GM12878 (cell line): ENCODE data around the gene FAM222A. TPM values are rescaled to one million over a fixed set of nuclear protein-coding genes. Genes with fewer than 3 reads are reported as not detected.

ENCODE experiments used
- ATAC-seq: fragments of 200-7000 bp; cut with Tn5 transposase; 3 replicates; pipeline ENCODE4 v1.9.1; 2020; ENCODE audit warnings: mild to moderate bottlenecking, moderate library complexity
- BruUV-seq: library from RNA; stranded (reverse); fragments of 400-500 nt; replicated peaks from 2 replicates; lab custom pipeline; 2021; lab: Mats Ljungman, UMichigan
- CTCF ChIA-PET: fragments of 300-600 bp; sonication (Branson Sonifier 250); formaldehyde crosslinking; extraction: SDS; loops from one replicate; lab custom pipeline; 2021; ENCODE audit warnings: inconsistent platforms; lab: Yijun Ruan, JAX
- POLR2A ChIA-PET: fragments of 350-600 bp; formaldehyde crosslinking; extraction: SDS; loops from one replicate; lab custom pipeline; 2021; ENCODE audit warnings: inconsistent platforms; lab: Charles Lee
- RAD21 ChIA-PET: fragments of 300-600 bp; sonication (Branson Sonifier 250); formaldehyde crosslinking; loops from one replicate; lab custom pipeline; 2023; ENCODE audit warnings: antibody characterized with exemption; ENCODE audit not compliant: unreplicated experiment; lab: Charles Lee
- SMC1A ChIA-PET: fragments of 300-600 bp; sonication (Branson Sonifier 250); formaldehyde crosslinking; loops from one replicate; lab custom pipeline; 2023; ENCODE audit not compliant: unreplicated experiment, uncharacterized antibody; lab: Charles Lee
- DNase-seq: peaks from one replicate; pipeline ENCODE4 v3.0.0-alpha.2; 2011; ENCODE audit warnings: low read depth, low spot score
- FAIRE-seq: peaks from 3 replicates; lab custom pipeline; 2011; peaks lifted over from hg19 to GRCh38; lab: Jason Lieb, UNC
- H2AFZ ChIP-seq: 2 replicates; pipeline ENCODE4 v1.6.0; 2011; ENCODE audit warnings: low read depth, low read length, control low read depth; ENCODE audit not compliant: control insufficient read depth
- H3K27ac ChIP-seq: 2 replicates; pipeline ENCODE4 v1.5.1; 2011; ENCODE audit warnings: control low read depth; ENCODE audit not compliant: control insufficient read depth, insufficient read depth
- H3K27me3 ChIP-seq, 2 experiments: replicated peaks in 1 of 2; 2 replicates each; pipeline versions ENCODE4 v1.6.0 to v1.6.1; 2011; ENCODE audit warnings: low read length in 1 of 2; ENCODE audit not compliant: control insufficient read depth in 2 of 2, insufficient read depth in 2 of 2
- H3K36me3 ChIP-seq, 2 experiments: 2 replicates each; pipeline ENCODE4 v1.5.1; 2011; ENCODE audit warnings: low read length in 1 of 2; ENCODE audit not compliant: control insufficient read depth in 2 of 2, insufficient read depth in 2 of 2
- H3K4me1 ChIP-seq: 2 replicates; pipeline ENCODE4 v1.6.1; 2011; ENCODE audit warnings: mild to moderate bottlenecking, low read length, moderate library complexity, mixed read lengths; ENCODE audit not compliant: control insufficient read depth, insufficient read depth
- H3K4me2 ChIP-seq: 2 replicates; pipeline ENCODE4 v1.6.0; 2011; ENCODE audit warnings: control low read depth; ENCODE audit not compliant: control insufficient read depth, insufficient read depth
- H3K4me3 ChIP-seq: fragments of 200-600 bp; sonication (generic); 2 replicates; pipeline ENCODE4 v1.5.1; 2016
- H3K79me2 ChIP-seq: 2 replicates; pipeline ENCODE4 v1.6.0; 2011; ENCODE audit warnings: low read length; ENCODE audit not compliant: control insufficient read depth, insufficient read depth
- H3K9ac ChIP-seq: 2 replicates; pipeline ENCODE4 v1.8.0; 2011; ENCODE audit warnings: low read length, control low read depth, mixed read lengths; ENCODE audit not compliant: control insufficient read depth, insufficient read depth
- H3K9me3 ChIP-seq: replicated peaks from 3 replicates; pipeline ENCODE4 v1.5.1; 2011; ENCODE audit warnings: mild to moderate bottlenecking, low read length; ENCODE audit not compliant: control insufficient read depth, insufficient read depth
- H4K20me1 ChIP-seq: 2 replicates; pipeline ENCODE4 v1.6.0; 2011; ENCODE audit not compliant: control insufficient read depth, insufficient read depth
- CHD4 ChIP-seq: fragments of 200-600 bp; sonication (generic); IDR thresholded peaks from 2 replicates; pipeline ENCODE4 v1.6.1; 2016; ENCODE audit warnings: mild to moderate bottlenecking
- FOXK2 ChIP-seq: fragments of 450-650 bp; IDR thresholded peaks from 2 replicates; pipeline ENCODE4 v1.6.1; 2017; ENCODE audit warnings: mild to moderate bottlenecking, moderate library complexity
- IKZF2 ChIP-seq, 2 experiments: fragments of 450-650 bp; IDR thresholded peaks; 2 replicates each; pipeline ENCODE4 v1.6.1; 2017; ENCODE audit warnings: mild to moderate bottlenecking in 2 of 2, moderate library complexity in 2 of 2
- WGBS: methylation state at CpG from one replicate; pipeline ENCODE4 v1.1.6; 2016; ENCODE audit warnings: low lambda C conversion rate; ENCODE audit not compliant: insufficient replicate concordance, insufficient coverage; ENCODE audit errors: missing lambda C conversion rate; 5-methylcytosine and 5-hydroxymethylcytosine counted together
- in situ Hi-C: fragments of 300-500 bp; cut with MboI; formaldehyde crosslinking; loops from 9 replicates; pipeline ENCODE4 v1.14.3; 2018; ENCODE audit warnings: mixed read lengths
- intact Hi-C: fragments of 100-400 bp; cut with micrococcal nuclease; formaldehyde crosslinking; loops from one replicate; pipeline ENCODE4 v1.14.2; 2022; ENCODE audit not compliant: unreplicated experiment
- polyA plus RNA-seq, 11 experiments: library from polyadenylated mRNA; depleted of rRNA in 4 of 11; unstranded in 6 of 11; stranded (reverse) in 5 of 11; fragments of >200 nt; fragmentation: Nextera tagmentation in 4 of 11; fragmentation: Illumina TruSeq in 1 of 11; extraction: Ambion mirVana in 4 of 11; extraction: Trizol in 1 of 11; gene quantifications; 1 replicate in 1 of 11; 2 replicates in 10 of 11; pipeline versions ENCODE4 v1.2.1 to v1.2.3, GENCODE V29; 2011 to 2016; ENCODE audit warnings: inconsistent platforms in 2 of 11, missing spikeins in 2 of 11, low read depth in 1 of 11
- total RNA-seq, 4 experiments: library from RNA; depleted of rRNA in 3 of 4; stranded (reverse); fragments of >200 nt in 3 of 4; fragmentation: Illumina TruSeq in 1 of 4; extraction: Trizol in 1 of 4; gene quantifications; 2 replicates each; pipeline versions ENCODE4 v1.2.1 to v1.2.3, GENCODE V29; 2013 to 2021
- TF ChIP-seq, protein P1 (sequence below): fragments of 450-650 bp; IDR thresholded peaks from 2 replicates; pipeline ENCODE4 v1.6.1; 2017; ENCODE audit warnings: mild to moderate bottlenecking, moderate library complexity

FAM222A gene
- total and polyA plus RNA-seq, 10 of the 15 experiments (the other 5 are each of a cell fraction or from before 2014, with no cell fraction given) = 0.04 to 0.49 (median 0.14) TPM; not detected in 3

DNA sequence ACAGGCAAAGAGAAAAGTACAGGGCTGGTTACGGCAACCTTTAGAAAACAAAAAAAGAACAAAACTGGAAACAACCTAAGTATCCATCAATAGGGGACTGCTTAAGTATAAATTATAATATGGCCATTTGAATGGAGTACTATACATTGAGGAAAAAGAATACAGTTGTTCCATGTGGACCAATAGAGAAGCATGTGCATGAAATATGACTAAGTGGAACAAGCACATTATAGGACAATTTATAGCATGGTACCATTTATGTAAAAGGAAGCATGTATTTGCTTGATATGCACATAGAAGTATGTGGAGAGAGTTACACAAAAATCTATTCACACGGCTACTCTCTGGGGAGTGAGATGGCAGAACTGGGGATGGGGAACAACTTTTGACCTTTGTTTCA lies 49.2 kb upstream of the FAM222A start:
- no peak overlapping the region for H3K4me2 ChIP-seq
- FAIRE-seq (no peak), DNase-seq (no peak), ATAC-seq (no peak)
- no peak overlapping the region for H3K4me3 ChIP-seq
- TF ChIP-seq IKZF2 (IDR thresholded peaks at IDR 0.05) = no peak
- TF ChIP-seq FOXK2 = no peak
- TF ChIP-seq, protein P1, sequence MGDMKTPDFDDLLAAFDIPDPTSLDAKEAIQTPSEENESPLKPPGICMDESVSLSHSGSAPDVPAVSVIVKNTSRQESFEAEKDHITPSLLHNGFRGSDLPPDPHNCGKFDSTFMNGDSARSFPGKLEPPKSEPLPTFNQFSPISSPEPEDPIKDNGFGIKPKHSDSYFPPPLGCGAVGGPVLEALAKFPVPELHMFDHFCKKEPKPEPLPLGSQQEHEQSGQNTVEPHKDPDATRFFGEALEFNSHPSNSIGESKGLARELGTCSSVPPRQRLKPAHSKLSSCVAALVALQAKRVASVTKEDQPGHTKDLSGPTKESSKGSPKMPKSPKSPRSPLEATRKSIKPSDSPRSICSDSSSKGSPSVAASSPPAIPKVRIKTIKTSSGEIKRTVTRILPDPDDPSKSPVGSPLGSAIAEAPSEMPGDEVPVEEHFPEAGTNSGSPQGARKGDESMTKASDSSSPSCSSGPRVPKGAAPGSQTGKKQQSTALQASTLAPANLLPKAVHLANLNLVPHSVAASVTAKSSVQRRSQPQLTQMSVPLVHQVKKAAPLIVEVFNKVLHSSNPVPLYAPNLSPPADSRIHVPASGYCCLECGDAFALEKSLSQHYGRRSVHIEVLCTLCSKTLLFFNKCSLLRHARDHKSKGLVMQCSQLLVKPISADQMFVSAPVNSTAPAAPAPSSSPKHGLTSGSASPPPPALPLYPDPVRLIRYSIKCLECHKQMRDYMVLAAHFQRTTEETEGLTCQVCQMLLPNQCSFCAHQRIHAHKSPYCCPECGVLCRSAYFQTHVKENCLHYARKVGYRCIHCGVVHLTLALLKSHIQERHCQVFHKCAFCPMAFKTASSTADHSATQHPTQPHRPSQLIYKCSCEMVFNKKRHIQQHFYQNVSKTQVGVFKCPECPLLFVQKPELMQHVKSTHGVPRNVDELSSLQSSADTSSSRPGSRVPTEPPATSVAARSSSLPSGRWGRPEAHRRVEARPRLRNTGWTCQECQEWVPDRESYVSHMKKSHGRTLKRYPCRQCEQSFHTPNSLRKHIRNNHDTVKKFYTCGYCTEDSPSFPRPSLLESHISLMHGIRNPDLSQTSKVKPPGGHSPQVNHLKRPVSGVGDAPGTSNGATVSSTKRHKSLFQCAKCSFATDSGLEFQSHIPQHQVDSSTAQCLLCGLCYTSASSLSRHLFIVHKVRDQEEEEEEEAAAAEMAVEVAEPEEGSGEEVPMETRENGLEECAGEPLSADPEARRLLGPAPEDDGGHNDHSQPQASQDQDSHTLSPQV = no peak
- no peak for TF ChIP-seq CHD4
- WGBS = 92% methylated on average over 2 of the region's 2 CpGs
- H3K79me2 ChIP-seq = no peaks in the 10 kb centered on the region
- ChIA-PET POLR2A (no interaction called here), RAD21 (no interaction called here), CTCF (no interaction called here), SMC1A (no interaction called here)
- no peaks in the 10 kb centered on the region for H4K20me1 ChIP-seq
- BruUV-seq = no TSS peak
- no peaks in the 10 kb centered on the region for H3K36me3 ChIP-seq
- H3K9ac ChIP-seq = no peak overlapping the region
- in situ Hi-C loops = no loop called here
- intact Hi-C loops = no loop called here
- no peaks in the 10 kb centered on the region; a peak in 1 of 4 replicates for H3K27me3 ChIP-seq
- no peak overlapping the region for H3K27ac ChIP-seq
- no peak overlapping the region for H2AFZ ChIP-seq
- H3K4me1 ChIP-seq = no peaks in the 10 kb centered on the region
- no peaks in the 10 kb centered on the region for H3K9me3 ChIP-seq
